SK-N-MC (cell line): Measurements from ENCODE around the gene ELMO1.

ENCODE experiments used
- DNase-seq: peaks from one replicate; pipeline ENCODE4 v3.0.0-alpha.2; 2011; ENCODE audit warnings: low read depth, low spot score
- H3K27ac ChIP-seq: fragments of 200-600 bp; sonication (generic); 2 replicates; pipeline ENCODE4 v1.5.1; 2016; ENCODE audit warnings: mixed run types
- H3K36me3 ChIP-seq: fragments of 200-600 bp; sonication (generic); 2 replicates; pipeline ENCODE4 v1.6.1; 2017; ENCODE audit warnings: antibody characterized with exemption, low read length, mixed read lengths; ENCODE audit not compliant: insufficient read depth
- H3K4me3 ChIP-seq: fragments of 200-600 bp; sonication (generic); 2 replicates; pipeline ENCODE4 v1.5.1; 2016
- H3K9ac ChIP-seq: fragments of 200-600 bp; sonication (generic); 2 replicates; pipeline ENCODE4 v1.8.0; 2017; ENCODE audit warnings: mixed run types, mixed read lengths; ENCODE audit not compliant: insufficient read length
- H3K9me3 ChIP-seq: fragments of 200-600 bp; sonication (generic); 2 replicates; pipeline ENCODE4 v1.6.1; 2017; ENCODE audit warnings: low read depth, mild to moderate bottlenecking, antibody characterized with exemption, low read length, moderate library complexity, mixed read lengths
- EZH2 ChIP-seq: fragments of 200-600 bp; sonication (generic); IDR thresholded peaks from one replicate; pipeline ENCODE4 v1.6.1; 2017; ENCODE audit warnings: antibody characterized with exemption
- FOXP2 ChIP-seq: optimal IDR thresholded peaks from 2 replicates; pipeline ENCODE3; 2011; ENCODE audit warnings: mild to moderate bottlenecking, moderate library complexity; ENCODE audit not compliant: insufficient read depth; ENCODE audit errors: extremely low read length, control extremely low read depth
- POLR2AphosphoS5 ChIP-seq: IDR thresholded peaks from 2 replicates; pipeline ENCODE4 v1.6.1; 2012; ENCODE audit warnings: mild to moderate bottlenecking, low read depth, low read length, borderline replicate concordance

The ELMO1 gene

GRCh38 chr7:36946401-36946739 is 502.3 kb downstream of the ELMO1 start:
- no peak overlapping the region for H3K4me3 ChIP-seq
- no peak overlapping the region for H3K9ac ChIP-seq
- TF ChIP-seq POLR2AphosphoS5 (no peak), FOXP2 (no peak), EZH2 (no peak)
- no peaks in the 10 kb centered on the region for H3K36me3 ChIP-seq
- no peaks in the 10 kb centered on the region for H3K9me3 ChIP-seq
- no peak overlapping the region for H3K27ac ChIP-seq
- DNase-seq = no peak

- Histone ChIP-seq H3K9me3 (no peaks in the 10 kb centered on the region), H3K9ac (no peak overlapping the region), H3K4me3 (no peak overlapping the region), H3K36me3 (no peaks in the 10 kb centered on the region), H3K27ac (no peak overlapping the region)
- no peak for DNase-seq
- no peak for TF ChIP-seq EZH2
- TF ChIP-seq FOXP2 = no peak
- no peak for TF ChIP-seq POLR2AphosphoS5
Measured at GRCh38 chr7:36945612-36946400, 502.9 kb downstream of the ELMO1 start.

DNA sequence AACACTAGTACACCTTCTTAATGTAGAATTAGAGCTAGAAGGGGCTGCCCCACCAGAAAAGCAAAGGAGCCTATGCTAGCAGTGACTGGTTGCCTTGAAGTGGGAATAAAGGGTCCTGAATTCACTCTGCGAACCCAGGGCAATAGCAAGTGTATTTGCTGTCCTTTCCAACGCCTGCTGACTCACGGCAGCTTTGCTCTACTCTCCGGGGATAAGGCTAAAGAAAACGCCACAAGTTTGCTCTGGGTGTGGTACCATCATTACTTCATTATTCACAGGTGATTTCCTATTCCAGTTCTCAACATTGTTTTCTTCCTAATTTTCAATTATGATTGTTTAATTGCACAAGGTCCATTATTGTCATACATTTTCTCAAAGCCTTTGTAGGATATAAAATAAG is 503.8 kb downstream of the ELMO1 start:
- TF ChIP-seq EZH2 (no peak), FOXP2 (no peak)
- Histone ChIP-seq H3K9ac (no peak overlapping the region), H3K9me3 (no peaks in the 10 kb centered on the region), H3K4me3 (no peak overlapping the region), H3K36me3 (no peaks in the 10 kb centered on the region), H3K27ac (no peak overlapping the region)
- DNase-seq = no peak

DNA sequence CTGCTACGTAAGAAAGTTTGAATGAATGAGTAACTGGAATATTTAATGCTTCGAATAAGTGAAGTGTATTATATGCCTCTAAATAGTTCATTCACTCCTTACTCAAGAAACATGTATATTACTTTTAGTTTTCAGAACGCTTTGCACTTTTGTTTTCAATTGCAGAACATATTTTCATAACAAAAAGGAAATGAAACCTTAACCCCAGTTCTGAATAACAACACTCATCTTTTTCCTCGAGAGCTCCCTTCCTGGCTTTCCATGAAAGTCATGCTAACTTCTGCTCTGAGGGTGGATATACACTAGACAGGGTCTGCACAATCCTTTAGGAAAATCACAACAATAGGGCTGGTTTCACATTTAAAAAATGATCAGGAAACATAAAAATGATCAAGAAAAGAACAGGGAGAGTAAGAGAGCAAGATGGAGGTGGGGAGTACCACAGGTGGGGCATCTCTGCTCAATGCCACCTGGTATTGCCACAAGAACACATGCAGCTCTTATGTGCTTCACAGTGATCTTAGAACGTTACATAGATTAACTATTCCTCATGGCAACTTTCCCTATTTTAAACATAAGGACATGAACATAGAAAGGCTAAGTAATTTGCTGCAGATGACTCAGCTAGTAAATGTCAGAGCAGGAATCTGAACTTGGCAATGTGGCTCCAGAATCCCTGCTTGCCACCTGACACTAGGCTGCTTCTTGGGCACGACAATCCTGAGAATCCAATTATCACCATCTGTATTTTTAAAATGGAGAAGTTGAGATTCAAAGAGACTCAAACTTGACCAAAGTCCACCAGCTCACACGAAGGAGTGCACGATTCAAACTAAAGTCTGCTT is 504.9 kb downstream of the ELMO1 start:
- Histone ChIP-seq H3K9me3 (no peaks in the 10 kb centered on the region), H3K36me3 (no peaks in the 10 kb centered on the region), H3K4me3 (no peak overlapping the region), H3K9ac (no peak overlapping the region), H3K27ac (no peak overlapping the region)
- TF ChIP-seq POLR2AphosphoS5 (no peak), FOXP2 (no peak)
- DNase-seq = no peak

GRCh38 chr7:36942955-36943354 is 505.7 kb downstream of the ELMO1 start:
- Histone ChIP-seq H3K36me3 (no peaks in the 10 kb centered on the region), H3K9ac (no peak overlapping the region), H3K27ac (no peak overlapping the region), H3K9me3 (no peaks in the 10 kb centered on the region), H3K4me3 (no peak overlapping the region)
- DNase-seq = no peak
- TF ChIP-seq POLR2AphosphoS5 = no peak
- no peak for TF ChIP-seq FOXP2
- TF ChIP-seq EZH2 = no peak

DNA sequence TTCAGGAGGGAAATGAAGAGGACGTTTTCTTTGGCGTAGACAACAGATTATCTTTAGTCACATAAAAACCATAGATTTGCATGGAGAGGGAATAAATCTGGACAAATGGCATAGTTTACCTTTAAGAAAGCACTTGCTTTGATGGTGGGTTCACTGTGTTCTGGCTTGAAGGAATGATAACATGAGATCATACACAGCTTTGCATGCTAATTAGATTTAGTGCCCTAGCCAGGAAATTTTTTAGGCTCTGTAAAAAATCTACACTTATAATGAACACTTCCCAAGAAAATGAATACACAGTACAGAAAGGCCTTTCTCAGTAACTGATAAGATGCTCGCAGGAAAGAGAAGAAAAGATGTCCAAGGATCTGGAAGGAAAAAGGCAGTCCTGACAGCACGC is 506.1 kb downstream of the ELMO1 start:
- Histone ChIP-seq H3K4me3 (no peak overlapping the region), H3K9me3 (no peaks in the 10 kb centered on the region), H3K9ac (no peak overlapping the region), H3K27ac (no peak overlapping the region), H3K36me3 (no peaks in the 10 kb centered on the region)
- TF ChIP-seq POLR2AphosphoS5 = no peak
- TF ChIP-seq EZH2 = no peak
- no peak for TF ChIP-seq FOXP2
- no peak for DNase-seq

- Histone ChIP-seq H3K4me3 (no peak overlapping the region), H3K27ac (no peak overlapping the region), H3K9ac (no peak overlapping the region), H3K9me3 (no peaks in the 10 kb centered on the region), H3K36me3 (no peaks in the 10 kb centered on the region)
- DNase-seq = no peak
- no peak for TF ChIP-seq POLR2AphosphoS5
- no peak for TF ChIP-seq FOXP2
- no peak for TF ChIP-seq EZH2
Measured at GRCh38 chr7:36942025-36942424, 506.6 kb downstream of the ELMO1 start.

DNA sequence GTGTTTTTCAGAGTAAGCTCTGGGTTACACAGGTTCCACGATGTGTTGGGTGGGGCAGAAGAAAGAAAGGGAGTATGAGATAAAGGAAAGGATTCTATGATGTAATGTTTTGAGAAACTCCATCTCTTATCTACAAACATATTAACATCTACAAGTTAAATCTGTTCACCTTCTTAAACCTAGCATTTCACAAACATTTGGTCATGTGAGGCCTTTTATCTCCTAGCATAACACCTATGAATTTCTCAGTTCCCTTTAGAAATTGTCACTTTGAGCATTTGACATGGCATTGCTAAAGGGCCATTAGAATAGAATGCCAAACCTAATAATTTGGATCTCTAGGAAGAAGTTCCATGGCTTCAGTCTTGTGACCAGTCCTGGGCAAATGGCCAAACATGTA is 507.3 kb downstream of the ELMO1 start:
- Histone ChIP-seq H3K27ac (no peak overlapping the region), H3K9ac (no peak overlapping the region), H3K36me3 (no peaks in the 10 kb centered on the region), H3K4me3 (no peak overlapping the region), H3K9me3 (no peaks in the 10 kb centered on the region)
- DNase-seq = no peak
- TF ChIP-seq FOXP2 = no peak
- TF ChIP-seq POLR2AphosphoS5 = no peak
- TF ChIP-seq EZH2 = no peak

GRCh38 chr7:36939816-36940215 is 508.8 kb downstream of the ELMO1 start:
- Histone ChIP-seq H3K36me3 (no peaks in the 10 kb centered on the region), H3K9ac (no peak overlapping the region), H3K27ac (no peak overlapping the region), H3K4me3 (no peak overlapping the region), H3K9me3 (no peaks in the 10 kb centered on the region)
- DNase-seq = no peak
- no peak for TF ChIP-seq POLR2AphosphoS5
- TF ChIP-seq EZH2 = no peak
- no peak for TF ChIP-seq FOXP2
